ENCODE measurements around the gene LRP1. TPM values are rescaled to one million over a fixed set of nuclear protein-coding genes. Genes with fewer than 3 reads are reported as not detected.

Gene LRP1
- total and polyA plus RNA-seq, 2 of the 13 experiments (the other 11 are each of a cell fraction or from before 2014, with no cell fraction given): 14.7 to 30.8 TPM

DNA sequence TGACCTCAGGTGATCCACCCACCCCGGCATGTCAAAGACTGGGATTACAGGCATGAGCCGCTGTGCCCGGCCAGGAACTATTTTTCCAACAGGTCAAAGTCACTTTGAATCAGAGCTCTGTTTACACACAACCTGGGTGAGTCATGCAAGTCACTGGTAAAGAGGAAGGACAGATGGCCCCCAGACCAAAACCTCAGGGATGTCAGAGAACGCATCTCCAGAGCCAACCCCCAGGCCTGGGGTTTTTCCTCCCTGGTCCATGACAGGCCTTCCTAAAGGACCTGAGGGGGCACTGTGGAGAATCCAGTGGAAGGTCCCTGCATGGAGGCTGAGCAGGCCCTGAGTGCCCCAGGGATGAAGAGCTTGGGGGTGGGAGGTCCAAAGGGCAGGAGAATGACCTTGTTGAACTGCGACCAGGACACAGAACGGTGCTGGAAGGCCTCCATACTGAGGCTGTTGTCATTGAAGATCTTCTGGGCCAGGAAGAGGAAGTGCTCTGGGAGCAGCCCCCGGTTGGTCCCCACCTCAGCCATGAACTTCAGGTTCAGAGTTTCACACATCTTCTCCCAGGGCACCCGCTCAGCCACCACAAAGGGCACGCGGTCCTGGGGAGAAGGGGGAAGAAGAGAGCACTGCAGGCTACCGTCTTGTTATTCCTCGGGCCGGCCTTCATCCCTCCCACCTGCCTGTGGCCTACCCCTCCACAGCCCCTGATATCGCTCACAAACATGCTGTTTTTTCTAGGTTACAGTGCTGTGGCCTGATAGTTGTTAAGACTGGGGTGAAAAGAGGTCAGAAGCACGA is 26.2 kb upstream of the LRP1 start (continued):
- no peak for TF ChIP-seq NFYC (CRISPR knock-in tag; IDR thresholded peaks at IDR 0.05)
- TF ChIP-seq GATAD2A (CRISPR knock-in tag; IDR thresholded peaks at IDR 0.05): peak; percentile 85
- peak; percentile 61 for TF ChIP-seq NKX3-1 (CRISPR knock-in tag; IDR thresholded peaks at IDR 0.05)
- no peak for TF ChIP-seq CAMTA2 (CRISPR knock-in tag; IDR thresholded peaks at IDR 0.05; ENCODE audit: borderline replicate concordance)
- TF ChIP-seq, protein P1, sequence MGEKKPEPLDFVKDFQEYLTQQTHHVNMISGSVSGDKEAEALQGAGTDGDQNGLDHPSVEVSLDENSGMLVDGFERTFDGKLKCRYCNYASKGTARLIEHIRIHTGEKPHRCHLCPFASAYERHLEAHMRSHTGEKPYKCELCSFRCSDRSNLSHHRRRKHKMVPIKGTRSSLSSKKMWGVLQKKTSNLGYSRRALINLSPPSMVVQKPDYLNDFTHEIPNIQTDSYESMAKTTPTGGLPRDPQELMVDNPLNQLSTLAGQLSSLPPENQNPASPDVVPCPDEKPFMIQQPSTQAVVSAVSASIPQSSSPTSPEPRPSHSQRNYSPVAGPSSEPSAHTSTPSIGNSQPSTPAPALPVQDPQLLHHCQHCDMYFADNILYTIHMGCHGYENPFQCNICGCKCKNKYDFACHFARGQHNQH (CRISPR knock-in tag; IDR thresholded peaks at IDR 0.05): peak; percentile 37; the same call in 1 of the 2 replicates
- TF ChIP-seq ZNF333 (CRISPR knock-in tag; IDR thresholded peaks at IDR 0.05; ENCODE audit: borderline replicate concordance): no peak
- no peak for TF ChIP-seq POLR2AphosphoS2 (IDR thresholded peaks at IDR 0.05; ENCODE audit: low read depth, low read length)
- TF ChIP-seq U2AF2 (IDR thresholded peaks at IDR 0.05; ENCODE audit: low read depth, low read length): no peak
- TF ChIP-seq, protein P2, sequence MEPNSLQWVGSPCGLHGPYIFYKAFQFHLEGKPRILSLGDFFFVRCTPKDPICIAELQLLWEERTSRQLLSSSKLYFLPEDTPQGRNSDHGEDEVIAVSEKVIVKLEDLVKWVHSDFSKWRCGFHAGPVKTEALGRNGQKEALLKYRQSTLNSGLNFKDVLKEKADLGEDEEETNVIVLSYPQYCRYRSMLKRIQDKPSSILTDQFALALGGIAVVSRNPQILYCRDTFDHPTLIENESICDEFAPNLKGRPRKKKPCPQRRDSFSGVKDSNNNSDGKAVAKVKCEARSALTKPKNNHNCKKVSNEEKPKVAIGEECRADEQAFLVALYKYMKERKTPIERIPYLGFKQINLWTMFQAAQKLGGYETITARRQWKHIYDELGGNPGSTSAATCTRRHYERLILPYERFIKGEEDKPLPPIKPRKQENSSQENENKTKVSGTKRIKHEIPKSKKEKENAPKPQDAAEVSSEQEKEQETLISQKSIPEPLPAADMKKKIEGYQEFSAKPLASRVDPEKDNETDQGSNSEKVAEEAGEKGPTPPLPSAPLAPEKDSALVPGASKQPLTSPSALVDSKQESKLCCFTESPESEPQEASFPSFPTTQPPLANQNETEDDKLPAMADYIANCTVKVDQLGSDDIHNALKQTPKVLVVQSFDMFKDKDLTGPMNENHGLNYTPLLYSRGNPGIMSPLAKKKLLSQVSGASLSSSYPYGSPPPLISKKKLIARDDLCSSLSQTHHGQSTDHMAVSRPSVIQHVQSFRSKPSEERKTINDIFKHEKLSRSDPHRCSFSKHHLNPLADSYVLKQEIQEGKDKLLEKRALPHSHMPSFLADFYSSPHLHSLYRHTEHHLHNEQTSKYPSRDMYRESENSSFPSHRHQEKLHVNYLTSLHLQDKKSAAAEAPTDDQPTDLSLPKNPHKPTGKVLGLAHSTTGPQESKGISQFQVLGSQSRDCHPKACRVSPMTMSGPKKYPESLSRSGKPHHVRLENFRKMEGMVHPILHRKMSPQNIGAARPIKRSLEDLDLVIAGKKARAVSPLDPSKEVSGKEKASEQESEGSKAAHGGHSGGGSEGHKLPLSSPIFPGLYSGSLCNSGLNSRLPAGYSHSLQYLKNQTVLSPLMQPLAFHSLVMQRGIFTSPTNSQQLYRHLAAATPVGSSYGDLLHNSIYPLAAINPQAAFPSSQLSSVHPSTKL (CRISPR knock-in tag; IDR thresholded peaks at IDR 0.05): peak; percentile 69
- TF ChIP-seq PAWR (CRISPR knock-in tag; IDR thresholded peaks at IDR 0.05; ENCODE audit: borderline replicate concordance): no peak
- no peak for TF ChIP-seq CBFB (CRISPR knock-in tag; IDR thresholded peaks at IDR 0.05)
- TF ChIP-seq ZNF878 (CRISPR knock-in tag; IDR thresholded peaks at IDR 0.05): peak; percentile 88
- TF ChIP-seq TBP (CRISPR knock-in tag; IDR thresholded peaks at IDR 0.05): no peak
- TF ChIP-seq, protein P3, sequence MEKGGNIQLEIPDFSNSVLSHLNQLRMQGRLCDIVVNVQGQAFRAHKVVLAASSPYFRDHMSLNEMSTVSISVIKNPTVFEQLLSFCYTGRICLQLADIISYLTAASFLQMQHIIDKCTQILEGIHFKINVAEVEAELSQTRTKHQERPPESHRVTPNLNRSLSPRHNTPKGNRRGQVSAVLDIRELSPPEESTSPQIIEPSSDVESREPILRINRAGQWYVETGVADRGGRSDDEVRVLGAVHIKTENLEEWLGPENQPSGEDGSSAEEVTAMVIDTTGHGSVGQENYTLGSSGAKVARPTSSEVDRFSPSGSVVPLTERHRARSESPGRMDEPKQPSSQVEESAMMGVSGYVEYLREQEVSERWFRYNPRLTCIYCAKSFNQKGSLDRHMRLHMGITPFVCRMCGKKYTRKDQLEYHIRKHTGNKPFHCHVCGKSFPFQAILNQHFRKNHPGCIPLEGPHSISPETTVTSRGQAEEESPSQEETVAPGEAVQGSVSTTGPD (CRISPR knock-in tag; IDR thresholded peaks at IDR 0.05): peak; percentile 72
- 0 out of 2 replicates have a peak, but pooled peaks have one; percentile 8 for TF ChIP-seq TRIM24 (CRISPR knock-in tag; IDR thresholded peaks at IDR 0.05)
- TF ChIP-seq NFE2L1 (CRISPR knock-in tag; IDR thresholded peaks at IDR 0.05; ENCODE audit: borderline replicate concordance): no peak
- TF ChIP-seq ZNF709 (CRISPR knock-in tag; IDR thresholded peaks at IDR 0.05): no peak
- TF ChIP-seq SRSF1 (optimal IDR thresholded peaks at IDR 0.05; ENCODE audit: low read depth, low read length): no peak
- no peak for TF ChIP-seq ZNF670 (CRISPR knock-in tag; IDR thresholded peaks at IDR 0.05; ENCODE audit: borderline replicate concordance)
- TF ChIP-seq SMYD3 (CRISPR knock-in tag; IDR thresholded peaks at IDR 0.05): no peak; the same call in 1 of the 2 replicates
- TF ChIP-seq STAG1 (CRISPR knock-in tag; IDR thresholded peaks at IDR 0.05): no peak; the same call in 1 of the 2 replicates
- TF ChIP-seq EHMT2 (IDR thresholded peaks at IDR 0.05; ENCODE audit: borderline replicate concordance, low read depth, low read length): no peak
- TF ChIP-seq ZSCAN29 (CRISPR knock-in tag; conservative IDR thresholded peaks at IDR 0.05): no peak; the same call in 1 of the 2 replicates
- TF ChIP-seq EEA1 (CRISPR knock-in tag; IDR thresholded peaks at IDR 0.05; ENCODE audit: borderline replicate concordance): no peak
- TF ChIP-seq ISL2 (CRISPR knock-in tag; IDR thresholded peaks at IDR 0.05): peak; percentile 74

Data from HepG2 (cell line).